ENCODE measurements around the gene TBCCD1.
A peak's percentile ranks its signal among the peaks of the same experiment; 100 is the strongest.
"Not testable (repeated sequence)": the region's sequence is repeated elsewhere in the genome, so short reads cannot be mapped to it uniquely, and the experiment has no call there.

The TBCCD1 gene

DNA sequence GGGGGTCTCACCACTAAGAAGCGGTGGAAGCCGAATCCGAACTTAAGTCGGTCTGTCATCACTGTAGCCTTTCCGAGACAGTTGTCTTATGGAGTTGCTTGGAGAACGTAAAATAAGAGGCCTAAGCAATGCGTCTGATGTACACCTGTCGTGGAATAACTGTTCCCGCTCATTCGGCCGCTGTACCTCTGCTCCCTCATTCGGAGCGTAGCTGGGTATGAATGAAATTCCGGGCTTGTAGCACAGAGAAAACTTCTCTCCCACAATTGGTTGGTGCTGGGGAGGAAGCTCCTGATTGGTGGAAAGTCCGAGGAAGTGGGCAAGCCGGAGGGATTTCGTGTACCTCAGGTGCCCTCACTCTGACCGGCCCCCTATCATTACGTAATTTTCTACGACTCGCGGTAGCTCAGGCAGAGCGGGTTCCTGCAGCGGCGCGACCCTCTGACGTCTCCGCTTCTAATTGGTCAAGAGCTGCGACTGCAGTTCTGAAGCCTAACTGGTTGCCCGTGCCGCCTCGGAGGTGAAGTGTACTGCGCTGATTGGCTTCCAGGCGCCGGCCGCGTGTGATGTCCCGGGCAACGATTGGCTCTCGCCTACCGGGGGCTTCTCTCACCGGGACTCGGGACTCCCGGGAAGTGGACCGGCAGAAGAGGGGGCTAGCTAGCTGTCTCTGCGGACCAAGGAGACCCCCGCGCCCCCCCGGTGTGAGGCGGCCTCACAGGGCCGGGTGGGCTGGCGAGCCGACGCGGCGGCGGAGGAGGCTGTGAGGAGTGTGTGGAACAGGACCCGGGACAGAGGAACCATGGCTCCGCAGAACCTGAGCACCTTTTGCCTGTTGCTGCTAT, 3.2 kb upstream of the TBCCD1 start, which contains the start of gene DNAJB11:
DNAJB11 (plus strand) TSS at position 625 of the 845 bp plus-strand sequence; CDS start at position 803, 178 bp downstream.
- H3K9ac ChIP-seq (ENCODE audit: low read length) = peak within 1 kb of the TSS; percentile 75
- H3K4me3 ChIP-seq (ENCODE audit: low read length) = peak within 1 kb of the TSS; percentile 88
- no peaks in the 10 kb centered on the region for H3K27me3 ChIP-seq (ENCODE audit: control insufficient read depth, insufficient read depth, low read length)
- H3K27ac ChIP-seq (ENCODE audit: low read depth, low read length) = peak within 1 kb of the TSS; percentile 87
- no peaks in the 10 kb centered on the region for H3K36me3 ChIP-seq (ENCODE audit: control insufficient read depth, insufficient read depth, low read length)
- peaks cover 21% of the 10 kb centered on the region for H3K4me1 ChIP-seq (ENCODE audit: control insufficient read depth, insufficient read depth, low read length)

DNA sequence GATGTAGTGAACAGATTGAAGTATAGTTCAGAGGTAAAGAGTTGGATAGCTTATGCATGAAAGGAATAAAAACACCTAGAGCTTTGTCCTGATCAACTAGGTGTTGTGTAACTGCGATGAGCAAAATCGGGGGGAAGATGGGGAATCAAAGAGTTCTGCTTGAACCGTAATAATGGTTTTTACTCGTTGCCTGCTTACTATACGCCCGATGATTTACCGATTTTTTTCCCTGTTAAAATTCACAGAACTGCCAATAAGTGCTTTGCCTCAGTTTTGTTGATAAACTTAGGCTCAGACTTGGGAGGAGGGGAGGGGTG, 2.6 kb upstream of the TBCCD1 start:
- H3K9ac ChIP-seq (ENCODE audit: low read length) = peak overlapping the region; percentile 75
- H3K27ac ChIP-seq (ENCODE audit: low read depth, low read length) = peak overlapping the region; percentile 53
- H3K4me3 ChIP-seq (ENCODE audit: low read length) = peak overlapping the region; percentile 88
- H3K4me1 ChIP-seq (ENCODE audit: control insufficient read depth, insufficient read depth, low read length) = peaks cover 21% of the 10 kb centered on the region
- no peaks in the 10 kb centered on the region for H3K36me3 ChIP-seq (ENCODE audit: control insufficient read depth, insufficient read depth, low read length)
- no peaks in the 10 kb centered on the region for H3K27me3 ChIP-seq (ENCODE audit: control insufficient read depth, insufficient read depth, low read length)

DNA sequence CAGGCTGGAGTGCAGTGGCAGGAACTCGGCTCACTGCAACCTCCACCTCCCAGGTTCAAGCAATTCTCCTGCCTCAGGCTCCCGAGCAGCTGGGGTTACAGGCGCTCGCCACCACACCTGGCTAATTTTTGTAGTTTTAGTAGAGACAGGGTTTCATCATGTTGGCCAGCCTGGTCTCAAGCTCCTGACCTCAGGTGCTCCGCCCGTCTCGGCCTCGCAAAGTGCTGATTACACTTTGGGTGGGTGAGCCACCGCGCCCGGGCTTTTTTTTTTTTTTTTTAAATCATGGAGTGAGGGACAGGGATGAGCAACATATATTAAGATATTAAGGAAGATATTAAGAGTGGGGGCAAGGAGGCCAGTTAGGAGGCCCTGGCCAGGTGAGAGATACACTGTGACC, 2.2 kb upstream of the TBCCD1 start:
- Histone ChIP-seq H3K4me1 (ENCODE audit: control insufficient read depth, insufficient read depth, low read length) (peaks cover 21% of the 10 kb centered on the region), H3K4me3 (ENCODE audit: low read length) (peak overlapping the region; percentile 88), H3K9ac (ENCODE audit: low read length) (peak overlapping the region; percentile 75)
- H3K27me3 ChIP-seq (ENCODE audit: control insufficient read depth, insufficient read depth, low read length); H3K36me3 ChIP-seq (ENCODE audit: control insufficient read depth, insufficient read depth, low read length); H3K27ac ChIP-seq (ENCODE audit: low read depth, low read length): not testable (repeated sequence)

DNA sequence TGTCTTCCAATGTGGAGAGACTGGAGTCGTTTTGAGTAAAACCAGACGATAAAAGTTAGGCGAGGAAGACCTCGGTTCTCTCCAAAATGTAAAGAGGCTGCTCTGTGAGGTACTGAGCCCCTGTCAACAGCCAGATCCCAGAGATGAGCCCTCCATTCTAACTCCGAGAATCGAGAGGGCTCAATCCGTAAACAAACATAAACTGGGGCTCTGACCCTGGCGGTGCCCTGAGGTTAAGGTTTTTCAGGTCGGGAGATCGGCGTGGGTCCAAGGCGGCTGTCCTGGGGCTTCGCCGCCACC, 417 bp downstream of the TBCCD1 start:
- Histone ChIP-seq H3K4me3 (ENCODE audit: low read length) (peak overlapping the region; percentile 97), H3K36me3 (ENCODE audit: control insufficient read depth, insufficient read depth, low read length) (no peaks in the 10 kb centered on the region), H3K4me1 (ENCODE audit: control insufficient read depth, insufficient read depth, low read length) (peaks cover 21% of the 10 kb centered on the region)

DNA sequence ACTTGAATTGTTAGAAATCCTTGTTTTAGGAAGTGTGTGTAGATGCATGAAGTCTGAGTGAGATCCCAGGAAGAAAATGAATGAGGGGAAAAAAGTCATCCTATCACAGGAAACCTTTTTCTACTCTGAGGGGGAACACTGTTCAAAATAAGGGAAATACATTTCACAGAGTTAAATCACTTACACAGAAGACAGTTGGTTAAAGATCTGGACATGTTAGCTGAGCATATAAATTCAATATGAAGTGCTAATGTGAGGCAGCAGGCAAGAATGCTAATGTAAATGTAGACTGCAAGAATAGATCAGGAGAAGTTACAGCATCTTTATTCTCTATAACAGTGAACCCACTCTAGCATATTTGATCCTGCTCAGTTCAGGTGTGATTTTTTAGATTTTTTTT, 2.6 kb downstream of the TBCCD1 start:
- no peak overlapping the region for H3K9ac ChIP-seq (ENCODE audit: low read length)

More for the DNA sequence above, 417 bp downstream of the TBCCD1 start:
- Histone ChIP-seq H3K27me3 (ENCODE audit: control insufficient read depth, insufficient read depth, low read length) (no peaks in the 10 kb centered on the region), H3K9ac (ENCODE audit: low read length) (peak overlapping the region; percentile 94), H3K27ac (ENCODE audit: low read depth, low read length) (peak overlapping the region; percentile 88)

DNA sequence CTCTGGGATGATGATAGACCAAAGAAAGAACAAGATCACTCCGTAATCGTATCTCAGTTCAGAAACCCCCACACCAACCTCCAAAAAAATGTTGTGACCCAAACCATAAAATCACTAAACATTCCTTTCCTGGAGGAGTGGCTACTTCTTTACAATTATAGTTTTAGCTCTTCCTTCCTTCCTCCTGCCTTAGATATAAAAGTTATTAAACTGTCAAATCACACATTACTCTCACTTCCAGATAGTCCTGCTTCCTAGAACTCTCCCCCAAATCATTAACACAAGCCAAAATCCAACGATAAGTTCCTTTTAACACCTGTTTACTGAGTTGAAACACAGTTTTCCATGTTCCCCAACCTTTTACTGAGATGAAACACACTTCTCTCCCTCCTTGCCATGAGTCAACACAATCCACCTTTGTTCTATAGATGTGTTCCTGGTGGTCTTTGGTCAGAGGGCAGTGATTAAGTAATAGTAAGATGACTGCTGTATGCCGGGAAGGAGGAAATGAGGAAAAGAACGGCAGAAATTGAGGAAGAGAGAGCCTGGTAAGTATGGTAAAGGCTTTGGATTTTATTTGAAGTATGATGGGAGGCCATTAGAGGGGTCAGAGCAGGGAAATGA, 14.6 kb downstream of the TBCCD1 start:
- peaks cover 7% of the 10 kb centered on the region for H3K36me3 ChIP-seq (ENCODE audit: control insufficient read depth, insufficient read depth, low read length)
- no peak overlapping the region for H3K4me3 ChIP-seq (ENCODE audit: low read length)
- H3K27ac ChIP-seq (ENCODE audit: low read depth, low read length) = no peak overlapping the region
- no peaks in the 10 kb centered on the region for H3K4me1 ChIP-seq (ENCODE audit: control insufficient read depth, insufficient read depth, low read length)
- no peaks in the 10 kb centered on the region for H3K27me3 ChIP-seq (ENCODE audit: control insufficient read depth, insufficient read depth, low read length)
- no peak overlapping the region for H3K9ac ChIP-seq (ENCODE audit: low read length)

More for the DNA sequence above, 2.6 kb downstream of the TBCCD1 start:
- Histone ChIP-seq H3K36me3 (ENCODE audit: control insufficient read depth, insufficient read depth, low read length) (no peaks in the 10 kb centered on the region), H3K27ac (ENCODE audit: low read depth, low read length) (no peak overlapping the region), H3K4me3 (ENCODE audit: low read length) (no peak overlapping the region), H3K4me1 (ENCODE audit: control insufficient read depth, insufficient read depth, low read length) (peaks cover 12% of the 10 kb centered on the region), H3K27me3 (ENCODE audit: control insufficient read depth, insufficient read depth, low read length) (no peaks in the 10 kb centered on the region)

DNA sequence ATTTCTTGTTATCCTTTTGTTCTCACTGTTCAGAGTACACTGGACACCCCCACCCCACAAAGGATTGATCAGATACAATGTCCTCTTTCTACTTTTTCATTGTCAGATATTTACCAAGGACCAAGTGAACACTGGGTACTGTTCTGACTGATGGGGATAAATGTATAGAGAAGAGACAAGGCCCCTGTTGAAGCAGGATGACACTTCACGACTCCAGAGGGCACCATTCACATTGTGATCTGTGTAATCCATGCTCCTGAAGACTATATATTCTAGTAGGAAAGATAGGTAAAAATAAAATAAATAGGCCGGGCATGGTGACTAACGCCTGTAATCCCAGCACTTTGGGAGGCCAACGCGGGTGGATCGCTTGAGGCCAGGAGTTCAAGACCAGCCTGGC, 15.8 kb downstream of the TBCCD1 start:
- no peak overlapping the region for H3K9ac ChIP-seq (ENCODE audit: low read length)
- H3K4me3 ChIP-seq (ENCODE audit: low read length) = no peak overlapping the region
- H3K27ac ChIP-seq (ENCODE audit: low read depth, low read length) = no peak overlapping the region
- H3K36me3 ChIP-seq (ENCODE audit: control insufficient read depth, insufficient read depth, low read length) = peaks cover 7% of the 10 kb centered on the region
- H3K27me3 ChIP-seq (ENCODE audit: control insufficient read depth, insufficient read depth, low read length) = no peaks in the 10 kb centered on the region
- no peaks in the 10 kb centered on the region for H3K4me1 ChIP-seq (ENCODE audit: control insufficient read depth, insufficient read depth, low read length)

DNA sequence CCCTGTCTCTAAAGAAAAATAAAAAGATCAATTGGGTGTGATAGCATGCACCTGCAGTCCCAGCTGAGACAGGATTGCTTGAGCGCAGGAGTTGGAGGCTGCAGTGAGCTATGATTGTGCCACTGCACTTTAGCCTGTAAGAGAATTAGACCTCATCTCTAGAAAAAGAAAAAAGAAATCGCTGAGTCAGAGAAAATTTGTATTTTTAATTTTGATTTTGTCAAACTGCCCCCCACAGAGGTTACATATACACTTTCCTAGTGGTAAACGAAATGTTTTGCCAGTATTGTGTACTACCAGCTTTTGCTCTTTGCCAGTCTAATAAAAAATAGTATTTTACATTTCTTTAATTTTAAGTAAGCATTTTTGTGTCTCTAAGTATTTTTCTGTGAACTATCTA, 17.6 kb downstream of the TBCCD1 start:
- H3K9ac ChIP-seq (ENCODE audit: low read length) = no peak overlapping the region
- no peaks in the 10 kb centered on the region for H3K4me1 ChIP-seq (ENCODE audit: control insufficient read depth, insufficient read depth, low read length)
- H3K4me3 ChIP-seq (ENCODE audit: low read length) = no peak overlapping the region
- peaks cover 3% of the 10 kb centered on the region for H3K36me3 ChIP-seq (ENCODE audit: control insufficient read depth, insufficient read depth, low read length)
- H3K27ac ChIP-seq (ENCODE audit: low read depth, low read length) = no peak overlapping the region
- no peaks in the 10 kb centered on the region for H3K27me3 ChIP-seq (ENCODE audit: control insufficient read depth, insufficient read depth, low read length)

DNA sequence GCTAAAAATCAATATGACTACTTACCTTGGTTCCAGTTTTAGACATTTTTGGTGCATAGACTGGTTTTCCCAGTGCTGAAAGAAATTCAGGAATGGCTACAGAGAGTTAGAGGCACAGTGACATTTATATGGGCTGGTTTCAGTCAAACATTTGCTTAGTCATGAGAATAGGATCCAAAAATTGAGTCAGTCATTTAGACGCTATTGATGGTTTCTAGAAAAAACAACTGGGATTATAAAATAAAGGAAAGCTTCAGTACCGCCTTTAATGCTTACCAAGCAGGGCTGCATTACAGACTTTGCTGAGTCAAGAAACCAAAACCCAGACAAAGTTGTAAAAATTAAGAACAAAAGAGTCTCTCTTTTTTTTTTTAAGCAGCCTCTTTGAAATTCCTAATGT, 22.9 kb downstream of the TBCCD1 start, which contains the start of gene CRYGS:
CRYGS (minus strand) TSS at position 100 of the 400 bp plus-strand sequence; CDS start at position 46, 54 bp downstream.
- no peak within 1 kb of the TSS for H3K4me3 ChIP-seq (ENCODE audit: low read length)
- H3K27me3 ChIP-seq (ENCODE audit: control insufficient read depth, insufficient read depth, low read length) = no peaks in the 10 kb centered on the region
- H3K4me1 ChIP-seq (ENCODE audit: control insufficient read depth, insufficient read depth, low read length) = no peaks in the 10 kb centered on the region
- H3K9ac ChIP-seq (ENCODE audit: low read length) = no peak within 1 kb of the TSS
- H3K36me3 ChIP-seq (ENCODE audit: control insufficient read depth, insufficient read depth, low read length) = no peaks in the 10 kb centered on the region
- no peak within 1 kb of the TSS for H3K27ac ChIP-seq (ENCODE audit: low read depth, low read length)

DNA sequence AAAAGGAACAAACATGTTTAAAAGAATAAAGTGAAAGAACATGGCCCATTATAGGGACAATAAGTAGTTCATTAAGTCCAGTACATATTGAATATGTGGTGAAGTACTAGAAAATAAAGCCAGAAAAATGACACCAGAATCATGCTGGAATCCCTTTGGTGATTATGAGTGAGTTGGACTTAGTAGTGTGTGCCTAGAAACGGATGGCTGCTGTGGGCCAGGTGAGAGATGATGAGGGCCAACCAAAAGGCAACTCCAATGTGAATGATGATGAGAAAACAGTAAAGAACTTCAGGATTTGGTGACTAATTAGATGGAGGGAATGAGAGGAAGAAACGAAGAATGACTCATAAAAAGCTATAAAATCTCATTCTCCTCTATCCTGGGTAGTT, 26.3 kb downstream of the TBCCD1 start:
- Histone ChIP-seq H3K36me3 (ENCODE audit: control insufficient read depth, insufficient read depth, low read length) (no peaks in the 10 kb centered on the region), H3K27ac (ENCODE audit: low read depth, low read length) (no peak overlapping the region), H3K27me3 (ENCODE audit: control insufficient read depth, insufficient read depth, low read length) (no peaks in the 10 kb centered on the region), H3K9ac (ENCODE audit: low read length) (no peak overlapping the region), H3K4me3 (ENCODE audit: low read length) (no peak overlapping the region), H3K4me1 (ENCODE audit: control insufficient read depth, insufficient read depth, low read length) (no peaks in the 10 kb centered on the region)

DNA sequence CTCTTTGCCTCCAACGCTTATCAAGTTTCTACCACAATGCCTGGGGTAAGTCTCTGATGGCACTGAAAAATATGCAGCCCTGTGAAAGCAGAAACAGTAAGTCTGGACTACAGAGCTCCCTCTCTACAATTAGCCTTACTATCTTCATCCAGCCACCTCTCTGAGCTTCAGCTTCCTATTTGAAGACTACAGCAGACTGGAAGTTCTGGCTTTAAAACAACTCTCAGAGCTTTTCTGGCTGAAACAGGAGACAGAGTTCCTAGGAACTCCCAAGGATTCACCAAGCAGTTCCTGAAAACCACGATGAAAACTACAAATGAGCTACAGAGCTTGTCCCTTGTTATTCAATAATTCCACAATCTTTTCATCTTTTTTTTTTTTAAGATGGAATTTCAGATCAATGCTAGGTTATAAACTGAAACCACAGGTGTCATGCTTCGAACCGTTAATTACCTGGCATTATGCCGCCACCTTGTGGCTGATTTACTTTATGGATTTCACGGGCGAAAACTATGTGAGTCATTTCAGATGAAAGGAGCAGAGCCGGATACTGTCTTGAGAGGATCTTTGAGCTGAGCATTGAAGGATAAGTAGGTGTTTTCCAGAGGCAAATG, 26.8 kb downstream of the TBCCD1 start:
- Histone ChIP-seq H3K27ac (ENCODE audit: low read depth, low read length) (no peak overlapping the region), H3K27me3 (ENCODE audit: control insufficient read depth, insufficient read depth, low read length) (no peaks in the 10 kb centered on the region), H3K4me1 (ENCODE audit: control insufficient read depth, insufficient read depth, low read length) (no peaks in the 10 kb centered on the region), H3K4me3 (ENCODE audit: low read length) (peak overlapping the region; percentile 20), H3K36me3 (ENCODE audit: control insufficient read depth, insufficient read depth, low read length) (no peaks in the 10 kb centered on the region), H3K9ac (ENCODE audit: low read length) (no peak overlapping the region)

DNA sequence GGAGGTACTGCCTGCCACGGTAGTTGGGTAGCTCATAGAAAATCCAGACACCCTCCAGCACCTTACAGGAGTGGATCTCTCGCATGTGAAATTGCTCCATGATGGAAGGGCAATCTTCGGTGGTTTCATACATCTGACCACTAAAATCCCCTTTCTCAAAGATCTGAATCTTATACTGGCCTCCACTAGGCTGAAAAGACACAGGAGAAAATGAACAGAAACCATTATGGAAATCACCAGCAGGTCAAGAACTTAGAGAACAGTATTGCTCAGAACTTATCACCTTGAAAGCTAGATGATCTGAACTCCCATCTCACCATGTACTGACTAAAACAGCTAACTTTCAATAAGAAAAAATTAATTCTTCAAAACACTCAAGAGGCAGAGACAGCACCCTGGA, 28.4 kb downstream of the TBCCD1 start:
- no peak overlapping the region for H3K4me3 ChIP-seq (ENCODE audit: low read length)
- no peak overlapping the region for H3K27ac ChIP-seq (ENCODE audit: low read depth, low read length)
- no peak overlapping the region for H3K9ac ChIP-seq (ENCODE audit: low read length)
- peaks cover 2% of the 10 kb centered on the region for H3K4me1 ChIP-seq (ENCODE audit: control insufficient read depth, insufficient read depth, low read length)
- H3K27me3 ChIP-seq (ENCODE audit: control insufficient read depth, insufficient read depth, low read length) = no peaks in the 10 kb centered on the region
- no peaks in the 10 kb centered on the region for H3K36me3 ChIP-seq (ENCODE audit: control insufficient read depth, insufficient read depth, low read length)

Data from rectal smooth muscle tissue (tissue), 1 donor.